ENCODE data around the gene MGST2.

DNA sequence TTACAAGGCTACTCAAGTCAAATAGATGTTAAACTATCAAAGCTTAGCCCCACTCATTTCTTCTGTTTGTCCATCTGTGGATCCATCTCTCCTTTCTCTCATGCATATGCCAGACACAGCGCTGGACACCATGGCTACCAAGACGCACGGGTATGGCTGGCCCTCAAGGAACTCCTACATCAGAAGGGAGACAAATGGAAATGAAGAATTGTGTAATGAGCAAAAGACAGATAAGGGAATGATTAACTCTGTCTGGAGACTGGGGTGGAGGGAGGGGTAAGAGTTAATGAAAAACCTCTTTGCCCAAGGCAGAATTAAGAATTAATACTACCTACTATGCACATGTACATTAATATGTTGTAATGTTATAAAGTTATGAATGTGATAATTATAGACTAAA lies 88.1 kb downstream of the MGST2 start:
- TF ChIP-seq, protein P1, sequence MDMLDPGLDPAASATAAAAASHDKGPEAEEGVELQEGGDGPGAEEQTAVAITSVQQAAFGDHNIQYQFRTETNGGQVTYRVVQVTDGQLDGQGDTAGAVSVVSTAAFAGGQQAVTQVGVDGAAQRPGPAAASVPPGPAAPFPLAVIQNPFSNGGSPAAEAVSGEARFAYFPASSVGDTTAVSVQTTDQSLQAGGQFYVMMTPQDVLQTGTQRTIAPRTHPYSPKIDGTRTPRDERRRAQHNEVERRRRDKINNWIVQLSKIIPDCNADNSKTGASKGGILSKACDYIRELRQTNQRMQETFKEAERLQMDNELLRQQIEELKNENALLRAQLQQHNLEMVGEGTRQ (CRISPR knock-in tag; IDR thresholded peaks at IDR 0.05): no peak
- TF ChIP-seq, protein P2, sequence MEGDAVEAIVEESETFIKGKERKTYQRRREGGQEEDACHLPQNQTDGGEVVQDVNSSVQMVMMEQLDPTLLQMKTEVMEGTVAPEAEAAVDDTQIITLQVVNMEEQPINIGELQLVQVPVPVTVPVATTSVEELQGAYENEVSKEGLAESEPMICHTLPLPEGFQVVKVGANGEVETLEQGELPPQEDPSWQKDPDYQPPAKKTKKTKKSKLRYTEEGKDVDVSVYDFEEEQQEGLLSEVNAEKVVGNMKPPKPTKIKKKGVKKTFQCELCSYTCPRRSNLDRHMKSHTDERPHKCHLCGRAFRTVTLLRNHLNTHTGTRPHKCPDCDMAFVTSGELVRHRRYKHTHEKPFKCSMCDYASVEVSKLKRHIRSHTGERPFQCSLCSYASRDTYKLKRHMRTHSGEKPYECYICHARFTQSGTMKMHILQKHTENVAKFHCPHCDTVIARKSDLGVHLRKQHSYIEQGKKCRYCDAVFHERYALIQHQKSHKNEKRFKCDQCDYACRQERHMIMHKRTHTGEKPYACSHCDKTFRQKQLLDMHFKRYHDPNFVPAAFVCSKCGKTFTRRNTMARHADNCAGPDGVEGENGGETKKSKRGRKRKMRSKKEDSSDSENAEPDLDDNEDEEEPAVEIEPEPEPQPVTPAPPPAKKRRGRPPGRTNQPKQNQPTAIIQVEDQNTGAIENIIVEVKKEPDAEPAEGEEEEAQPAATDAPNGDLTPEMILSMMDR (IDR thresholded peaks at IDR 0.05): no peak
